SU-DHL-6 (cell line): ENCODE data around the gene GPC1.

Experiments used
- H2AFZ ChIP-seq: fragments of 200-600 bp; sonication (generic); 2 replicates; pipeline ENCODE4 v1.6.1; 2014; ENCODE audit warnings: low read depth, mild to moderate bottlenecking, moderate library complexity, mixed read lengths, antibody characterized with exemption, low read length; ENCODE audit not compliant: severe bottlenecking
- H3F3A ChIP-seq: fragments of 200-600 bp; shearing (Covaris generic); 2 replicates; pipeline ENCODE4 v1.6.0; 2016; ENCODE audit warnings: antibody characterized with exemption, mild to moderate bottlenecking; ENCODE audit not compliant: insufficient read depth
- H3K27ac ChIP-seq: fragments of 200-600 bp; sonication (generic); 2 replicates; pipeline ENCODE4 v1.5.1; 2016; ENCODE audit warnings: low read depth, mild to moderate bottlenecking, low read length, moderate library complexity, mixed read lengths
- H3K27me3 ChIP-seq: fragments of 200-600 bp; sonication (generic), shearing (Covaris generic); 2 replicates; pipeline ENCODE4 v1.6.0; 2014; ENCODE audit warnings: mild to moderate bottlenecking, low read length
- H3K36me3 ChIP-seq: fragments of 200-600 bp; sonication (generic); 2 replicates; pipeline ENCODE4 v1.6.1; 2014; ENCODE audit warnings: mild to moderate bottlenecking, low read length, mixed read lengths
- H3K4me2 ChIP-seq: fragments of 300-600, 200-600 bp; shearing (Covaris generic), sonication (generic); 2 replicates; pipeline ENCODE4 v1.6.0; 2014; ENCODE audit warnings: low read length, low read depth, mild to moderate bottlenecking; ENCODE audit not compliant: poor library complexity, severe bottlenecking
- H3K4me3 ChIP-seq: fragments of 200-600 bp; sonication (generic); 2 replicates; pipeline ENCODE4 v1.5.1; 2014; ENCODE audit warnings: antibody characterized with exemption, low read length, mild to moderate bottlenecking, mixed read lengths; ENCODE audit not compliant: insufficient read depth, poor library complexity, severe bottlenecking
- H3K79me2 ChIP-seq: fragments of 200-600 bp; sonication (generic); 2 replicates; pipeline ENCODE4 v1.6.1; 2014; ENCODE audit warnings: mild to moderate bottlenecking, low read length, moderate library complexity; ENCODE audit not compliant: insufficient read depth
- H3K9ac ChIP-seq: fragments of 200-600 bp; sonication (generic); 2 replicates; pipeline ENCODE4 v1.7.0; 2014; ENCODE audit warnings: mild to moderate bottlenecking, low read length
- H3K9me2 ChIP-seq: fragments of 200-600 bp; sonication (generic); replicated peaks from 2 replicates; pipeline ENCODE4 v1.6.1; 2014; ENCODE audit warnings: low read length; ENCODE audit not compliant: insufficient read depth
- H3K9me3 ChIP-seq: fragments of 200-600 bp; sonication (generic); 2 replicates; pipeline ENCODE4 v1.6.1; 2014; ENCODE audit warnings: low read length, mixed read lengths; ENCODE audit not compliant: insufficient read depth
- H4K20me1 ChIP-seq: fragments of 200-600 bp; sonication (generic); 2 replicates; pipeline ENCODE4 v1.6.1; 2014; ENCODE audit warnings: low read depth, mild to moderate bottlenecking, antibody characterized with exemption, low read length, moderate library complexity, mixed read lengths
- CTCF ChIP-seq: fragments of 200-600 bp; sonication (generic); IDR thresholded peaks from one replicate; pipeline ENCODE4 v1.5.1; 2017; ENCODE audit warnings: antibody characterized with exemption, mild to moderate bottlenecking, low read length, moderate library complexity; ENCODE audit not compliant: insufficient read depth, poor library complexity, severe bottlenecking
- EZH2phosphoT487 ChIP-seq: fragments of 200-600 bp; sonication (generic), shearing (Covaris generic); conservative IDR thresholded peaks from 2 replicates; pipeline ENCODE4 v1.6.1; 2018; ENCODE audit warnings: mild to moderate bottlenecking, antibody characterized with exemption, low read length, moderate library complexity, mixed read lengths

The GPC1 gene

GRCh38 chr2:240477916-240478315, 42.5 kb downstream of the GPC1 start:
- H3F3A ChIP-seq: no peaks in the 10 kb centered on the region; the same call in 1 of the 2 replicates
- no peak overlapping the region for H2AFZ ChIP-seq
- H3K9me2 ChIP-seq: no peaks in the 10 kb centered on the region
- peaks cover 8% of the 10 kb centered on the region; the same call in 1 of the 2 replicates for H3K36me3 ChIP-seq
- no peak overlapping the region for H3K4me3 ChIP-seq
- H3K79me2 ChIP-seq: no peaks in the 10 kb centered on the region
- H4K20me1 ChIP-seq: no peaks in the 10 kb centered on the region
- TF ChIP-seq EZH2phosphoT487 (no peak), CTCF (no peak)
- H3K27me3 ChIP-seq: no peaks in the 10 kb centered on the region
- H3K4me2 ChIP-seq: no peak overlapping the region
- no peak overlapping the region for H3K9ac ChIP-seq
- H3K27ac ChIP-seq: no peak overlapping the region
- H3K9me3 ChIP-seq: no peaks in the 10 kb centered on the region

- H2AFZ ChIP-seq: no peak overlapping the region
Measured at GRCh38 chr2:240478346-240479110, 43.1 kb downstream of the GPC1 start.

GRCh38 chr2:240479111-240479501, 43.6 kb downstream of the GPC1 start:
- Histone ChIP-seq H3K27ac (no peak overlapping the region), H3K4me3 (no peak overlapping the region), H3K9me3 (no peaks in the 10 kb centered on the region), H3K79me2 (no peaks in the 10 kb centered on the region), H4K20me1 (no peaks in the 10 kb centered on the region), H3K9me2 (no peaks in the 10 kb centered on the region), H3K9ac (no peak overlapping the region), H3K36me3 (peaks cover 4% of the 10 kb centered on the region; the same call in 1 of the 2 replicates), H3K4me2 (no peak overlapping the region), H3K27me3 (no peaks in the 10 kb centered on the region), H2AFZ (no peak overlapping the region), H3F3A (no peaks in the 10 kb centered on the region)
- TF ChIP-seq CTCF (no peak), EZH2phosphoT487 (no peak)

More at GRCh38 chr2:240478346-240479110, 43.1 kb downstream of the GPC1 start:
- Histone ChIP-seq H3K9me3 (no peaks in the 10 kb centered on the region), H3K79me2 (no peaks in the 10 kb centered on the region), H3K4me3 (no peak overlapping the region), H3K9me2 (no peaks in the 10 kb centered on the region), H4K20me1 (no peaks in the 10 kb centered on the region), H3K27me3 (no peaks in the 10 kb centered on the region), H3F3A (no peaks in the 10 kb centered on the region; the same call in 1 of the 2 replicates), H3K4me2 (no peak overlapping the region), H3K9ac (no peak overlapping the region), H3K36me3 (peaks cover 4% of the 10 kb centered on the region; the same call in 1 of the 2 replicates), H3K27ac (no peak overlapping the region)
- no peak for TF ChIP-seq EZH2phosphoT487
- TF ChIP-seq CTCF: no peak
